ENCODE results near the gene KCNQ5.

- TF ChIP-seq CTCF (IDR thresholded peaks at IDR 0.05) (no peak), POLR2A (IDR thresholded peaks at IDR 0.05) (no peak), EP300 (IDR thresholded peaks at IDR 0.05) (no peak)
Observed at GRCh38 chr6:73143551-73143950, 521.7 kb downstream of the KCNQ5 start.
